Measurements from ENCODE around the gene NLK. TPM values are rescaled to one million over a fixed set of nuclear protein-coding genes. Genes with fewer than 3 reads are reported as not detected.
A peak's percentile ranks its signal among the peaks of the same experiment; 100 is the strongest.
"Not testable (repeated sequence)": the region's sequence is repeated elsewhere in the genome, so short reads cannot be mapped to it uniquely, and the experiment has no call there.

The NLK gene
- total RNA-seq, 2 experiments from 2014 or later, result 18.1 to 27.8 TPM

- Histone ChIP-seq H3K27ac (ENCODE audit: low read depth, low read length, poor library complexity, severe bottlenecking) (no peak overlapping the region), H3K79me2 (ENCODE audit: insufficient read depth, low read depth, low read length) (no peaks in the 10 kb centered on the region), H3K9me3 (ENCODE audit: low read length) (no peaks in the 10 kb centered on the region), H3K4me2 (ENCODE audit: low read length) (no peak overlapping the region), H3K36me3 (ENCODE audit: insufficient read depth, low read length) (no peaks in the 10 kb centered on the region), H3K4me3 (ENCODE audit: low read depth, low read length, poor library complexity, severe bottlenecking) (no peak overlapping the region), H3K9me2 (ENCODE audit: insufficient read depth, low read length) (no peaks in the 10 kb centered on the region), H3K4me1 (ENCODE audit: insufficient read depth, low read length, poor library complexity, severe bottlenecking) (no peaks in the 10 kb centered on the region), H4K20me1 (ENCODE audit: insufficient read depth, low read length) (no peaks in the 10 kb centered on the region), H2AFZ (ENCODE audit: low read length) (no peak overlapping the region)
- no peak for DNase-seq (ENCODE audit: low spot score)
- BruUV-seq (replicated peaks), result no TSS peak
- ChIA-PET POLR2A (no interaction called here), CTCF (ENCODE audit: unreplicated experiment) (no interaction called here)
- intact Hi-C loops (cut with micrococcal nuclease; ENCODE audit: unreplicated experiment), result no loop called here
- TF ChIP-seq EZH2phosphoT487 (IDR thresholded peaks at IDR 0.05; ENCODE audit: borderline replicate concordance, low read depth, low read length) (no peak), CTCF (conservative IDR thresholded peaks at IDR 0.05; ENCODE audit: low read length) (peak; percentile 36; the same call in 1 of the 2 replicates)
Measured at GRCh38 chr17:28239271-28239624, 196.8 kb downstream of the NLK start.

DNA sequence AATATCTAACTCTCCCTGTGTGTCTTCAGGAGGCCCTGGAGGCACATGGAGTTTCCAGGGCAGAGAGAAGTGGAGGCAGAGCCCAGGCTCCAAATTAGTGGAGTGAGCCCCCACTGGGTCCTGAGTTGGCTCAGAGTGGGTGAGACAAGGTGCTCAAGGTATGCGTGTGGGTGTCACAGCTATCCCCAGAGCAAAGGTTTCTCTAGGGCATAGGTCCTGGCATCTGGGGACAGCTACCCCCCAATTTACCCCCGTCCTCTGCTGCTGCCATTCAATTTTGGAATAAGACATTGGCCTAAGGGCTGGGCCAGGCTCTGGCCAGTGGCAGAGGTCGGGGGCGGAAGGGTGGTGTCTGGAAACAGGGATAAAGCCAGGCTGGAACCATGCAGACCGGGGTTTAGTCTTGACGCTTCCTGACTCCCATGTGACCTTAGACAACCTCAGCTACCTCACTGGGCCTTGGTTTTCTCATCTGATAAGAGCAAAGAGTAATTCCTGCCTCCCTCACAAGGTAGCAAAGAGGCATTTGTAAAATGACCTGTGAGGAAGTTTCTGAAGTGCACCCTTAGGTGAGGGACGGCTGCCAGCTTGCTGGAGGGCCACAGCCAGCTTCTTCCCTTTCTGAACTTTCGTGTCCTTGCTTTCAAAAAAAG is 198.3 kb downstream of the NLK start:
- intact Hi-C loops (cut with micrococcal nuclease; ENCODE audit: unreplicated experiment), result no loop called here
- Histone ChIP-seq H4K20me1 (ENCODE audit: insufficient read depth, low read length) (no peaks in the 10 kb centered on the region), H3K4me3 (ENCODE audit: low read depth, low read length, poor library complexity, severe bottlenecking) (no peak overlapping the region), H3K4me1 (ENCODE audit: insufficient read depth, low read length, poor library complexity, severe bottlenecking) (no peaks in the 10 kb centered on the region), H3K36me3 (ENCODE audit: insufficient read depth, low read length) (no peaks in the 10 kb centered on the region), H3K9me3 (ENCODE audit: low read length) (no peaks in the 10 kb centered on the region), H3K4me2 (ENCODE audit: low read length) (no peak overlapping the region), H2AFZ (ENCODE audit: low read length) (no peak overlapping the region), H3K9me2 (ENCODE audit: insufficient read depth, low read length) (no peaks in the 10 kb centered on the region), H3K27ac (ENCODE audit: low read depth, low read length, poor library complexity, severe bottlenecking) (no peak overlapping the region), H3K79me2 (ENCODE audit: insufficient read depth, low read depth, low read length) (no peaks in the 10 kb centered on the region)
- TF ChIP-seq EZH2phosphoT487 (IDR thresholded peaks at IDR 0.05; ENCODE audit: borderline replicate concordance, low read depth, low read length), result no peak
- no peak for TF ChIP-seq CTCF (conservative IDR thresholded peaks at IDR 0.05; ENCODE audit: low read length)
- no peak for DNase-seq (ENCODE audit: low spot score)
- ChIA-PET POLR2A (interaction anchor here (0.6 kb wide), 1 partner anchor 190 kb away, joined by 5 read pairs; no protein-coding TSS in a partner anchor), CTCF (ENCODE audit: unreplicated experiment) (no interaction called here)
- no TSS peak for BruUV-seq (replicated peaks)

DNA sequence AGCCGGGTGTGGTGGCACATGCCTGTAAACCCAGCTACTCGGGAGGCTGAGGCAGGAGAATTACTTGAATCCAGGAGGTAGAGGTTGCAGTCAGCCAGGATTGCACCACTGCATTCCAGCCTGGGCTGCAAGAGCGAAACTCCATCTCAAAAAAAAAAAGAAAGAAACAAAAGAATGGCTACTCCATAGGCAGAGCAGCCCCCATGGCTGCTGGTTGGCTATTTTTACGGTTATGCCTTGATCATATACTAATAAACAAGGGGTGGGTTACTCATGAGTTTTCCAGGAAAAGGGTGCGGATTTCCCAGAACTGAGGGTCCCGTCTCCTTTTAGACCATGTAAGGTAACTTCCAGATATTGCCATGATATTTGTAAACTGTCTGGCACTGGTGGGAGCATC is 200.3 kb downstream of the NLK start:
- H3K36me3 ChIP-seq (ENCODE audit: insufficient read depth, low read length), result no peaks in the 10 kb centered on the region
- intact Hi-C loops (cut with micrococcal nuclease; ENCODE audit: unreplicated experiment), result no loop called here
- H3K79me2 ChIP-seq (ENCODE audit: insufficient read depth, low read depth, low read length), result no peaks in the 10 kb centered on the region
- no peak for TF ChIP-seq CTCF (conservative IDR thresholded peaks at IDR 0.05; ENCODE audit: low read length)
- TF ChIP-seq EZH2phosphoT487 (IDR thresholded peaks at IDR 0.05; ENCODE audit: borderline replicate concordance, low read depth, low read length), result no peak
- no peak overlapping the region for H2AFZ ChIP-seq (ENCODE audit: low read length)
- no peaks in the 10 kb centered on the region for H4K20me1 ChIP-seq (ENCODE audit: insufficient read depth, low read length)
- no peak overlapping the region for H3K27ac ChIP-seq (ENCODE audit: low read depth, low read length, poor library complexity, severe bottlenecking)
- no peaks in the 10 kb centered on the region for H3K9me3 ChIP-seq (ENCODE audit: low read length)
- ChIA-PET CTCF (ENCODE audit: unreplicated experiment) (no interaction called here), POLR2A (no interaction called here)
- no TSS peak for BruUV-seq (replicated peaks)
- DNase-seq (ENCODE audit: low spot score), result no peak
- H3K4me2 ChIP-seq (ENCODE audit: low read length), result no peak overlapping the region
- H3K9me2 ChIP-seq (ENCODE audit: insufficient read depth, low read length), result no peaks in the 10 kb centered on the region
- no peak overlapping the region for H3K4me3 ChIP-seq (ENCODE audit: low read depth, low read length, poor library complexity, severe bottlenecking)
- no peaks in the 10 kb centered on the region for H3K4me1 ChIP-seq (ENCODE audit: insufficient read depth, low read length, poor library complexity, severe bottlenecking)

- H3K36me3 ChIP-seq (ENCODE audit: insufficient read depth, low read length); H2AFZ ChIP-seq (ENCODE audit: low read length); CTCF ChIA-PET (ENCODE audit: unreplicated experiment); DNase-seq (ENCODE audit: low spot score); BruUV-seq (replicated peaks); H3K4me2 ChIP-seq (ENCODE audit: low read length); H3K9me3 ChIP-seq (ENCODE audit: low read length); intact Hi-C loops (cut with micrococcal nuclease; ENCODE audit: unreplicated experiment); H3K9me2 ChIP-seq (ENCODE audit: insufficient read depth, low read length); H4K20me1 ChIP-seq (ENCODE audit: insufficient read depth, low read length); H3K4me3 ChIP-seq (ENCODE audit: low read depth, low read length, poor library complexity, severe bottlenecking); H3K27ac ChIP-seq (ENCODE audit: low read depth, low read length, poor library complexity, severe bottlenecking); POLR2A ChIA-PET; H3K79me2 ChIP-seq (ENCODE audit: insufficient read depth, low read depth, low read length); H3K4me1 ChIP-seq (ENCODE audit: insufficient read depth, low read length, poor library complexity, severe bottlenecking): not testable (repeated sequence)
Measured at GRCh38 chr17:28243268-28243667, 200.8 kb downstream of the NLK start.

Measured in OCI-LY7 (cell line).